ENCODE data around the gene ARSK. TPM values are rescaled to one million over a fixed set of nuclear protein-coding genes. Genes with fewer than 3 reads are reported as not detected.

ARSK gene
- total RNA-seq, 6 donors from 2014 or later, result 2.1 to 11.0 (median 3.9) TPM

DNA sequence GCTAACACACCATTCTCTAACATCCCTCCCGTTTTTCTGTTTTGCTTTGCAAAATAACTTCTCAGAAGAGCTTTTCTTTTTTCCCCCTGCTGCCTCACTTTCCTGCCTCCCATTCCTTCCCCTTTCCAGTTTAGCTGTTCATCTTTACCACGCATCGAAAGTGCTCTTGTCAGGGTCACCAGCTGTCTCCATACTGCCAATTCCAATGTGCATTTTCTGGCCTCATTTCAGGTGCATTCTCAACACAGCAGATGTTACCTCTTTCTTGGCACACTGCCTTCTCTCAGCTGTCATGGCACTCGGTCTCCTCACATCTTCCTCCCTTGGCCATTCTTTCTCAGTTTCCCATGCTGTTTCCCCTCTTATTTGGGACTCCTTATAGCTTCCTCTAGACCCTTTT, 9.5 kb downstream of the ARSK start:
- DNase-seq (no peak), ATAC-seq (ENCODE audit: low FRiP score in 2 of 2) (no peak)
- H3K4me1 ChIP-seq, result no peaks in the 10 kb centered on the region
- no peak overlapping the region for H3K27ac ChIP-seq
- no peaks in the 10 kb centered on the region for H3K27me3 ChIP-seq
- peaks cover 0 to 17% (median 1%) of the 10 kb centered on the region in 4 donors for H3K36me3 ChIP-seq
- no peak for TF ChIP-seq EP300 (IDR thresholded peaks at IDR 0.05)
- no peak for TF ChIP-seq POLR2AphosphoS5 (IDR thresholded peaks at IDR 0.05)
- TF ChIP-seq POLR2A (IDR thresholded peaks at IDR 0.05), result no peak
- TF ChIP-seq, protein P1, sequence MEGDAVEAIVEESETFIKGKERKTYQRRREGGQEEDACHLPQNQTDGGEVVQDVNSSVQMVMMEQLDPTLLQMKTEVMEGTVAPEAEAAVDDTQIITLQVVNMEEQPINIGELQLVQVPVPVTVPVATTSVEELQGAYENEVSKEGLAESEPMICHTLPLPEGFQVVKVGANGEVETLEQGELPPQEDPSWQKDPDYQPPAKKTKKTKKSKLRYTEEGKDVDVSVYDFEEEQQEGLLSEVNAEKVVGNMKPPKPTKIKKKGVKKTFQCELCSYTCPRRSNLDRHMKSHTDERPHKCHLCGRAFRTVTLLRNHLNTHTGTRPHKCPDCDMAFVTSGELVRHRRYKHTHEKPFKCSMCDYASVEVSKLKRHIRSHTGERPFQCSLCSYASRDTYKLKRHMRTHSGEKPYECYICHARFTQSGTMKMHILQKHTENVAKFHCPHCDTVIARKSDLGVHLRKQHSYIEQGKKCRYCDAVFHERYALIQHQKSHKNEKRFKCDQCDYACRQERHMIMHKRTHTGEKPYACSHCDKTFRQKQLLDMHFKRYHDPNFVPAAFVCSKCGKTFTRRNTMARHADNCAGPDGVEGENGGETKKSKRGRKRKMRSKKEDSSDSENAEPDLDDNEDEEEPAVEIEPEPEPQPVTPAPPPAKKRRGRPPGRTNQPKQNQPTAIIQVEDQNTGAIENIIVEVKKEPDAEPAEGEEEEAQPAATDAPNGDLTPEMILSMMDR (IDR thresholded peaks at IDR 0.05), result no peak
- WGBS, 2 donors, result 82 to 84% methylated on average over 4 of the region's 4 CpGs
- H3K9me3 ChIP-seq, result no peaks in the 10 kb centered on the region
- no peak overlapping the region for H3K4me3 ChIP-seq

DNA sequence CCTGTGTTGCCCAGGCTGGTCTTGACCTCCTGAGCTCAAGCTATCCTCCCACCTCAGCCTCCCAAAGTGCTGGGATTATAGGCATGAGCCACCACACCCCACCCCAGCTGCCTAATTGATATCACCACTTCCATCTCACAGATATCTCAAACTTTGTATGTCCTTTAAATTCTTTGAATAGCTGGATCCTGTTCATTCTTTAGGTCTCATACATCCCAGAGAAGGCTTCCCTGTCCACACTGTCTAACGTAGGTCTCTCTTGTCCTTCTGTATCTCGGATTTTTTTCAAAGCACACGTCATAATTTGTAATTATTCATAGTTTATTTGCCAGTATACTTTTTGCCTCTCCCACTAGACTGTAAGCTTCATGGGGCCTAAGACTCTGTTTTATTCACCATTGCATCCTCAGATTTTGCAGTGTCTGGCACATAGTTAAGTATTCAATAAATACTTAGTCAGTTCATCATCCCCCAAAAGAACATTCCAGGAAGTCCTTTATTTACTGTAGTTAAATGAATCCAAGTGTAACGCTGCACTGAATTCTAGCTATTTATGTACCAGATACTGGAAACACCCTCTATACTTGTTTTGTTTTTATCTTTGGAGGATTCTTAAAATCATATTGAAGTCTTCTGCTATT, 10.5 kb downstream of the ARSK start:
- DNase-seq (no peak), ATAC-seq (ENCODE audit: low FRiP score in 2 of 2) (no peak)
- no peak overlapping the region for H3K27ac ChIP-seq
- no peak for TF ChIP-seq POLR2A (IDR thresholded peaks at IDR 0.05)
- no peak for TF ChIP-seq EP300 (IDR thresholded peaks at IDR 0.05)
- TF ChIP-seq, protein P1 (IDR thresholded peaks at IDR 0.05), result no peak
- no peak for TF ChIP-seq POLR2AphosphoS5 (IDR thresholded peaks at IDR 0.05)
- 75 to 78% methylated on average over 4 of the region's 4 CpGs for WGBS, 2 donors
- H3K27me3 ChIP-seq, result no peaks in the 10 kb centered on the region
- H3K9me3 ChIP-seq, result no peaks in the 10 kb centered on the region
- H3K36me3 ChIP-seq, result peaks cover 0 to 17% (median 1%) of the 10 kb centered on the region in 4 donors
- H3K4me3 ChIP-seq, result no peak overlapping the region
- H3K4me1 ChIP-seq, result no peaks in the 10 kb centered on the region

DNA sequence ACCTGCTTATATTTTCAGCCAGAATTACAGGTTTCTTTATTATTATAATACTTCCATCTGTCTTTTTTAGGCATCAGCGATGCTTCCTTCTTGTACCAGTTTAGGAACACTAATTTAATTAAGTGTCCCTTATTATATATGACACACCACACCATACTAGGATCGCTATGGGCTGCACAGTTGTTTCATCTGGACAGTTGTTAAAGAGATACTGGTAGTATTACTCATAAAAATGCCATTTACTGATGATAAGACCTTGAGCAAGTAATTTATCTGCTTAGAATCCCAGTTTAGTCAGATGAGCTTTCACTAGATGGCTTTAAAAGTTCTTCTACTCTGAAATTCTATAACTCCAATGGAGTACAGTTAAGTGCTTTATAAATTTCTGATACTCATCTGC, 17.1 kb downstream of the ARSK start:
- TF ChIP-seq POLR2AphosphoS5 (IDR thresholded peaks at IDR 0.05), result no peak
- no peak for TF ChIP-seq POLR2A (IDR thresholded peaks at IDR 0.05)
- TF ChIP-seq, protein P1 (IDR thresholded peaks at IDR 0.05), result no peak
- TF ChIP-seq EP300 (IDR thresholded peaks at IDR 0.05), result no peak
- no peak for ATAC-seq (ENCODE audit: low FRiP score in 2 of 2)
- WGBS, 2 donors, result 93 to 94% methylated on average over 2 of the region's 2 CpGs
- H3K36me3 ChIP-seq, result peaks cover 0 to 17% (median 1%) of the 10 kb centered on the region in 4 donors
- H3K9me3 ChIP-seq, result no peaks in the 10 kb centered on the region
- no peak overlapping the region for H3K4me3 ChIP-seq
- no peaks in the 10 kb centered on the region for H3K4me1 ChIP-seq
- H3K27me3 ChIP-seq, result no peaks in the 10 kb centered on the region
- H3K27ac ChIP-seq, result no peak overlapping the region
- no peak for DNase-seq

DNA sequence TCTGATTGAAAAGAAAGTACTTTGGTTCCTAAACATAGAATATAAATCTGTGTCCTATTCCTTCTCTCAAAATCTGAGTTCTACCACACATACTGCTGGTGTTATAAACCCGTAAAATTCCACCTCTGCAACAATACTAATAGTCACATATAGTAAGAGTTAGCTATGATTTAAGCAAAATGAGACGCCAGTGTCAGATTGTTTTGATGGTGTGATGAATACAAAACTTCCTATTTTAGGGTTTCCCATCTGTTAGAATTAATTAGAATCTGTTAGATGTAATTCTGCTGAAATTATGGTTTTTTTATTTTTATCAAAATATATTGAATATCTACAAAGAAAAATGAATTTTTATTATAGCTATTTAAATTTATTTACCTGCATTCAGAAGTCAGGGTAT, 26.7 kb downstream of the ARSK start:
- no peaks in the 10 kb centered on the region for H3K4me1 ChIP-seq
- no peak overlapping the region for H3K27ac ChIP-seq
- H3K9me3 ChIP-seq, result no peaks in the 10 kb centered on the region
- no peak overlapping the region for H3K4me3 ChIP-seq
- no peak for DNase-seq
- H3K36me3 ChIP-seq, result no peaks in the 10 kb centered on the region
- no peaks in the 10 kb centered on the region for H3K27me3 ChIP-seq
- ATAC-seq (ENCODE audit: low FRiP score in 2 of 2), result no peak
- WGBS, 2 donors, result 97% methylated on average over 2 of the region's 2 CpGs
- TF ChIP-seq POLR2AphosphoS5 (IDR thresholded peaks at IDR 0.05) (no peak), EP300 (IDR thresholded peaks at IDR 0.05) (no peak), POLR2A (IDR thresholded peaks at IDR 0.05) (no peak)
- TF ChIP-seq, protein P1 (IDR thresholded peaks at IDR 0.05), result no peak

DNA sequence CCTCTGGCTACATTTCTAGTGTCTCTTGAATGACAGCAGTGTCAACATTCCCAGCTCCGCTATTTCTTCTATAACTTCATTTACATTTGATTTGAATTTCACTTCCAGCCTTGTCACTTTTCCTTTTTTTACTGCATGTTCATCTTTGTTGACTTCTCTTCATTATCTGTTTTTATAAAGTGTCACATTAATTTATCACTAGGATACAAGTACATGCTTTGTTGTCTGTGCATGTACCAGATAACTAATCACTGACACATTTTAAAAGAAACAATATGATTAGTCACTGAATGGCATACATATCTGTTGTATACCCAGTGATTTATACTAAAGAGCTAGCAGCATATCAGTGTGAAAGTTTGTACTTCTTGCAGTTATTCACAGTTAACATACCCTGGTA, 29.1 kb downstream of the ARSK start:
- H3K27ac ChIP-seq, result no peak overlapping the region
- H3K36me3 ChIP-seq, result no peaks in the 10 kb centered on the region
- no peaks in the 10 kb centered on the region for H3K27me3 ChIP-seq
- H3K4me1 ChIP-seq, result no peaks in the 10 kb centered on the region
- no peak for ATAC-seq (ENCODE audit: low FRiP score in 2 of 2)
- no peak for DNase-seq
- WGBS, 2 donors, result 92 to 98% methylated on average over 1 of the region's 1 CpG
- no peaks in the 10 kb centered on the region for H3K9me3 ChIP-seq
- no peak for TF ChIP-seq POLR2A (IDR thresholded peaks at IDR 0.05)
- TF ChIP-seq, protein P1 (IDR thresholded peaks at IDR 0.05), result no peak
- no peak for TF ChIP-seq POLR2AphosphoS5 (IDR thresholded peaks at IDR 0.05)
- no peak for TF ChIP-seq EP300 (IDR thresholded peaks at IDR 0.05)
- H3K4me3 ChIP-seq, result no peak overlapping the region

Measured in upper lobe of left lung (tissue), 6 donors.